ENCODE results near the gene ITSN1.

ITSN1 gene

GRCh38 chr21:33817138-33817537 lies 174.8 kb downstream of the ITSN1 start:
- no peak for DNase-seq

GRCh38 chr21:33817663-33818451 lies 175.6 kb downstream of the ITSN1 start:
- no peak for DNase-seq

- DNase-seq = no peak
These were observed 178.0 kb downstream of the ITSN1 start for GRCh38 chr21:33820230-33820770.

GRCh38 chr21:33820798-33821197 lies 178.5 kb downstream of the ITSN1 start:
- no peak for DNase-seq

- no peak for DNase-seq
These were observed 179.4 kb downstream of the ITSN1 start for GRCh38 chr21:33821503-33822322.

GRCh38 chr21:33824156-33824941 lies 182.0 kb downstream of the ITSN1 start:
- no peak for DNase-seq

GRCh38 chr21:33825419-33825818 lies 183.1 kb downstream of the ITSN1 start:
- no peak for DNase-seq

- DNase-seq = no peak
These were observed 183.6 kb downstream of the ITSN1 start for GRCh38 chr21:33825915-33826314.

- DNase-seq = no peak
These were observed 185.8 kb downstream of the ITSN1 start for GRCh38 chr21:33828083-33828482.

GRCh38 chr21:33828577-33828976 lies 186.3 kb downstream of the ITSN1 start:
- DNase-seq = no peak

- no peak for DNase-seq
These were observed 187.5 kb downstream of the ITSN1 start for GRCh38 chr21:33829844-33830243.

GRCh38 chr21:33831962-33832659 lies 189.8 kb downstream of the ITSN1 start:
- no peak for DNase-seq

- no peak for DNase-seq
These were observed 192.7 kb downstream of the ITSN1 start for GRCh38 chr21:33834801-33835500.

- no peak for DNase-seq
These were observed 193.6 kb downstream of the ITSN1 start for GRCh38 chr21:33835920-33836319.

- no peak for DNase-seq
These were observed 194.1 kb downstream of the ITSN1 start for GRCh38 chr21:33836408-33836807.

GRCh38 chr21:33839167-33839716 lies 196.9 kb downstream of the ITSN1 start:
- DNase-seq = no peak

GRCh38 chr21:33839806-33840205 lies 197.5 kb downstream of the ITSN1 start:
- no peak for DNase-seq

GRCh38 chr21:33840771-33841170 lies 198.5 kb downstream of the ITSN1 start:
- DNase-seq = no peak

- DNase-seq = no peak
These were observed 199.3 kb downstream of the ITSN1 start for GRCh38 chr21:33841561-33841960.

- DNase-seq = no peak
These were observed 200.9 kb downstream of the ITSN1 start for GRCh38 chr21:33843216-33843615.

GRCh38 chr21:33844104-33844889 lies 202.0 kb downstream of the ITSN1 start:
- DNase-seq = peak; percentile 90

Data from islet precursor cell (in vitro differentiated cells).